Stimulated activated CD8-positive, alpha-beta memory T cell treated with anti-CD3 and anti-CD28 coated beads, Interleukin-4, amount 100 ng/mL, for 24 hours (primary cell): ENCODE results near the gene ICE2.
"Not testable (repeated sequence)": the region's sequence is repeated elsewhere in the genome, so short reads cannot be mapped to it uniquely, and the experiment has no call there.

Source experiments
- DNase-seq: peaks from one replicate; pipeline ENCODE4 v3.0.0-alpha.2; 2020; ENCODE audit warnings: low read depth

ICE2 gene

DNA sequence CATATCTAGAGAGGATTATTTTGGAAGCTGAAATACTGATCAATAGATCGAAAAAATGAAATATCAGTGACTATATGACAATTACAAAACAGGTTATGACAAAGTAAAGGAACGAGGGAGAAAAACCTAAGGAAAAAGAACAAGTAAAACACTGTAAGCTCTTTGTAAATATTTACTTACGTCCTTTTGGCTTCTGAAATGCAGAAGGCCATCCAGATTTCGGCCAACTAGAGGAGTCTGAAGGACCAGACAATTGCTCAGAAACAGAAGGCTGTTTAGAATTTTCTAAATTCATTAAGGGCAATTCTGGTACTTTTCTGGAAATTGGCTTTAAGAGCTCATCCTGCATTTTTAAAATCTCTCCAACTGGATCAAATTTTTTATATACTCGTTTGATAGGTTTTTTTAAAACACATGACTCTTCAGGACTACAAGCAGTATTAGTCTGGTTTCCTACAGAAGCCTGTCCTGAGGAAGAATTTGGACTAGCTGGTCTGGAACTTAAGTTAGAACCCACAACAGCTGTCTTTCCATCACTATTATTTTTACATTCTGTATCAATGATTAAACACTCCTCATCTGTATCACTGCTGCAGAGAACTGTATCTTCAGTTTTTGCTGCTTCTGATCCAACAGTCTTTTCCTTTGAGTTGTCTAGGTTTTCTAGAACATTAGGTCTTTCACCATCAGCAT lies 30.1 kb downstream of the ICE2 start:
- no peak for DNase-seq

DNA sequence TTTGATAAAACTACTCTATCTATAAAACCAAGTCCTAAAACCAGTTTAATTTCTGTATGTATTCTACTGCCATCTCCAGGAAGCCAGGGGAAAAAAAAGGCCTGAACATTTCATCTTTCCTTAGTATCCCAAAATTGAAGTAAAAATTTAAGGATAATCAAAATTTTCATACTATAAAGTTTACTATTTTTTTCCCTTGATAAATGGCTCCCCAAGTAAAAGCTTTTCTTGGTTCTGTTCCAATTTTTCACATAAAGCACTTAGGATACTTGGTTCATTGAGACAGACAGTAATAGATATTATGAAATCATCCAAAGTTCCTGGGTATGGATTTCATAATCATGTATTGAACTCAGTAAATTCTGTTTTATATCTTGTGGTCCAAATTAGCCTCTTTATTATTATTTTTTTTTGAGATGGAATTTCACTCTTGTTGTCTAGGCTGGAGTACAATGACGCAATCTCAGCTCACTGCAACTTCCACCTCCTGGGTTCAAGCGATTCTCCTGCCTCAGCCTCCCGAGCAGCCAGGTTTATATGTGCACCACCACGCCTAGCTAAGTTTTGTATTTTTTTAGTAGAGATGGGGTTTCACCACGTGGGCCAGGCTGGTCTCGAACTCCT lies 34.5 kb downstream of the ICE2 start:
- DNase-seq = no peak

DNA sequence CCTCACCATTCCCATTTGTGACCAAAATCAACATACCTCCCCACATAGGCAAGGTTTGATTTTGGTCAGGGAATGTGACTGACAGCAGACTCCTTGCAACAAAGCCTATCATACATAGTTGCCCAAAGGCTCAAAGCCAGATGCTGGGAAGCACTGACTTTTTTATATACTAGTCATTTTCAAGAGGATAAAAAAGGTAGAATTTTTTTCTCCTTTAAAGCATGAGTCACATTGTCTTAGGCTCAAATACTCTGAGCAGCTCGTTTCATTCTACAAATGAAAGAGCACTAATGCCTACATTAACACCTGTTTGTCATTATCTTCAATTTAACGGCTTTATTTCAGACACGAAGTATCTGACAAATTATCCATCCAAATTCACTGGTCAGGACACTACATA lies 36.2 kb downstream of the ICE2 start:
- no peak for DNase-seq

DNA sequence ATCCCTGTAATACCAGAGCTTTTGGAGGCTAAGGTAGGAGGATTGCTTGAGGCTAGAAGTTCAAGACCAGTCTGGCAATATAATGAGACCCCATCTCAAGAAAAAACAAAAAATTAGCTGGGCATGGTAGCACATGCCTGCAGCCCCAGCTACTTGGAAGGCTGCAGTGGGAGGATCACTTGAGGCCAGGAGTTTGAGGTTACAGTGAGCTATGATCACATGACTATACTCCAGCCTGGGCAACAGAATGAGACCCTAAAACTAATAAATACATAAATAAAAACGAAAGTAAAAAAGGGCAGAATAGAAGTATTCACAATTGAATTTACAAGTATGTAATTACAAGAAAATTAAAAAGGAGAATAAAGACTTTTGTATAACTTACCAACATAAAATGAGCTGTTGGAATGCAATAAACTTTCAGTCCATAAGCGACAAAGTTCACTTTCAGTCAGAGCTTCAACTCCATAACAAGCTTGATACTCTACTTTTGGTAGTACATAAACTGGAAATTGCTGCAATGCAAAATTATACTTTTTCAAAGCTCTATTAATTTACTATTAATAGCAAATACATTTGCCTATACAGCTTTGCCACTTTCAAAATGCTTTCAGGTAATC lies 36.8 kb downstream of the ICE2 start:
- no peak for DNase-seq

DNA sequence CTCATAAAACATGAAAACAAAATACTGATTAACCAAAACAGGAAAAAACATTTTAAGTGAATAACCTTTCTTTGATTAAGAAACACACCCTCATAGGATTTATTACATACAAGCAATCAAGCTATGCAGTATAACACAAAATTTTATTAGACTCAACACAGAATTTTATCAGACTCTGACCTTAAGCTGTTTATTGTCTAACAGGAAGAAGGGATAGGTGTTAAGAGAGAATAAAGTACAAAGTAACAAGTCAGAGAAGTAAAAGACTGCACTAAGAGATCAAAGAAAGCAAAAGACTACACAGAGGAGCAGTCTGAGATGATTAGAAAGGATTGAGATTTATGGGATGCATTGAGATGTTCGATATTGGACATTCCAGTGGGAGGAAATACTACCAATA lies 37.6 kb downstream of the ICE2 start:
- DNase-seq = no peak

DNA sequence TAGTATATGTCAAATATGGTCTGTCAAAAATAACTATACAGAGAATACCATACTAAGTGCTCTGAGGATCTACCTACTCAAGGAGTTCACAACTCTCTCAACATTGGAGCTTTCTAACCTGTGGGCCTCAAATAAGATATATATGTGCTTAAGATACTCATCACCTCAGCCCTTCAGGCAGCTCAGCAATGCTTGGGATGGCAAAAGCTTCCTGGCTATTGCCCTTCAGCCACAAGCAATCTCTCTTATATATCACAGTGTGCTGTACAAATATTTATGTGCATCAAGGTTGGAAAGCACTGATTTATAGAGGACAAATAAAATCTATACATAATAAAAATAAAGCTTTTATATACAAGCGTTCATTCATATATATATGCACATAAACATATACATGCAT lies 40.3 kb downstream of the ICE2 start:
- DNase-seq = no peak

DNA sequence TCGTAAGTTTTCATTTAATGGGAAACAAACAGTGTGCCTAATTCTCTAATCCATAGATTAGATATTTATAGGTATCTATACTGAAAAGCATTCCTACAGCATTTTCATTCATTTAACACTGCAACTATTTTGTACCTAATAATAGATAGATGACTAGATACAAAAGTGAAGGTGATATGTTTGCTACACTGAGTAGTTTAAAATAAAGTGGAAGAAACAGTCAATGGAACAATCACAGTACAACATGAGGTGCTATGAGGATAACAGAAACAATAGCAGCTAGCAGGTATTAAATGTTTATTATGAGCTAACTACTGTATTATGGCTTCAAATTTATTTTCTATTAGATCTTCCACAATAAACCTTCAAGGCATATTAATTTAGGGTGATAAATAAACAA lies 50.0 kb downstream of the ICE2 start:
- no peak for DNase-seq

DNA sequence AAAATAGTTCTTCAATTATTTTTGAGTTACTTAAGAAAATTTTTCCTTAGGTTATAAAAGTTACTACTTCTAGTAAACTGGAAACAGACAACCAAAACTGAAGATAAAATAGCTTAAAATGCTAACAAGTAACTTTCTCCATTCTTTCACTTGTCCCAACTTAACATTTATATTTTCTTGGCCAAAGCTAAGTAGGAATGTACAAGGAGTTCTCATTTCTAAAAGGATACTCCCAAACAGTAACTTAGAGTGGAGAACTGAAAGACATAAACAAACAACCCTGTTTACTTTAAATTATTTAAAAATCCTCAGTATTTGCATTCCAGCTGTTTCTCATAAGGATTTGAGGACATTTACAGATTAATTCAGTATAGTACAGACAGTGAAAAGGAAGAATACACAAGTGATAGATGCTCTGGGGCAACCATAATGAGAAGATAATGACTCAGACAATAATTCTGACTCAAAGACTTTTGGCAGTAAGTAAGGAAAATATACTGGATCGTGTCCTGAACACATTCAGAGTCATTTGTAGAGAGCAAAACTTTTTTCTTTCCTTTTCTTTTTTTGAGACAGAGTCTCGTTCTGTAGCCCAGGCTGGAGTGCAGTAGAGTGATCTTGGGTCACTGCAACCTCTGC lies 52.0 kb downstream of the ICE2 start:
- DNase-seq = no peak

DNA sequence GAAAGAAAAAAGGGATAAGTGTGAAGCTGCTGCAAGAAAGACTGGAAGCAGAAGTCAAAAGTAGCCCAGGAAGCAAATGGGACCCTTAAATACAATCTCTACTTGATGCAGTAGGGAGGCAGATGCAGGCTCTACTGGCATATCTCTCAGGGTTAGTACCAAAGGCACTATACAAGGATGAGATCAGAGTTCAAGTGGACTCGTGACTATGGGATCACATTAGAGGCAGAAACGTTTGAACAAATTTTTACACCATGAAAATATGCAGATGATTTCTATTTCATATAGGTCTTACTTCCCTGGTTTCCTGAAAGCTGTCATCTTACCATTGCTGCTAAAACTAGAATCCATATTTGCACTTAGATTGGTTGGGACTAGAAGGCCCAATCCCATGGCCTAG lies 53.5 kb downstream of the ICE2 start:
- no peak for DNase-seq

DNA sequence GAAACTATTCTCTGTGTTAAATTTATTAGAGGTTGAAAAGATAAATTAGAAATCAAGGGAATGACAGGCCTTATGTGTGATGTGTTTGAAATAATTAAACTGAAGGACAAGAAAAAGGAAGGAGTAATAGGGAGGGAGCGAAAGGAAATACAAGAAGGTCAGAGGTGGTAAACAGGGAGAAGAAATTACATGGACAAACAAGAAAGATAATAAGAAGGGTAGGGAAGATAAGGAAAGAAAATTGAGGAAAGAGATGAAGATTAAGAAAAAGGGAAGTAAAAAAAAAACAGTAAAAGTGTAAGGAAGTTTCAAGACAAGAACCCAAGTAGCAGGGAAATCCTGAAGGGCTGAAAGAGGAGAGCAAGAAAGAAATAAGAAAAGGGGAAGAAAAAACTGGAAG lies 54.9 kb downstream of the ICE2 start:
- DNase-seq = no peak

DNA sequence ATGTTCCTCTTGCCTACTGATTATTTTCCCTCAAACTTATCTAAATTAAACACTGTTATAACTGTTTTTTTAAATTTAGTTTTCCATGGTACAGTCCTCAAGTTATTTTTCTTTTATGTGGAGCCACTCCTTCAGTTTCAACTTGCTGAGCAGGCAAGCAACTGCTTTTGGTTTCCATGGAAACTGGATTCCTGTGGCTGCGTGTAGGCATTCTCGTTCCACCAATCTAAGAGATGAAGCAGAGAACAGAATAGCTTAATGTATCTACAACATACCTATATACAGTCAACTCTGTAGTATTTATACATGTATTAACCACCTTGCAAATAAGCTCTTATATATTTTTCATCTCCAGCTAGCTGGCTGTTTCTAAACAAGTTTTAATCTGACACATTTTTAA lies 55.4 kb downstream of the ICE2 start:
- DNase-seq = no peak

DNA sequence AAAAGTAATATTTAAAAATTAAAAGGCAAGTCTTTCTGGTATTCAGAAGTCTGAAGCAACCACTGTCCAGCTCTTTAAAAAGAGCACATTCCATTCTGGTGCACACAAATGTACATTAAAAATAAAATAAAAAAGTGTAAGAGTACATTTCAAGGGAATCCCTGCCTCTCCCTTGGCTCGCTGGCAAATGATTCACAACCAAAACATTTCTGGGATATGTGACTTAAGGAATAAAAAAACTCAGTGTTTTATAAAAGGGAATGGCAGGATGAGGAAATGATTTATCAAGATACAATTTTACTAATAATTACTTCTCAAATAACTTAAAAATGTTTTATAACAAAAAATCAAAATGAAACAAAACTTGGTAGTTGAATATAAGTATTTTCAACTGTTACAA lies 57.4 kb downstream of the ICE2 start:
- DNase-seq = no peak

DNA sequence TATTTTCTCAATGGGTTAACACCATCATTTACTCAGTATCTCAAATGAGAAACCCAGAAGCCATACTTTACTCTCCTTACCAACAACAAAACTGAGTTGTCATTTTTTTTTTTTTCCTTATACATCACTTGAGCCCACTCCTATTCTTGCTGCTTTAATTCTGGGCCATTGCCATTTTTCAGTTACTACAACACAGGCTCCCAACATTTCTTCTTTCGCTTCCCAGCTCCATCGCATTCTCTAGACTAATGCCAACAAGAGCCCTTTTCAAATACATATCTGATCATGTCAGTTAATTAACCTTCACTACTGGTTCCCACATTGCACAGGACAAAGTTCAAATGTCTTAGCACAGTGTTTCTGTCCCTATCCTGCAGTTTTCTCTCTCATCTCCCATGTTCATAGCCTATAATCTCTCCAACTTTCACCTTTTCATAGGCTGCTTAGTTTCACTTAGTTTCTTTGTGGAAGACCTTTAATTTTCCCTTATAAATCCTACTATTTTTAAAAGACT lies 58.7 kb downstream of the ICE2 start:
- DNase-seq = no peak

DNA sequence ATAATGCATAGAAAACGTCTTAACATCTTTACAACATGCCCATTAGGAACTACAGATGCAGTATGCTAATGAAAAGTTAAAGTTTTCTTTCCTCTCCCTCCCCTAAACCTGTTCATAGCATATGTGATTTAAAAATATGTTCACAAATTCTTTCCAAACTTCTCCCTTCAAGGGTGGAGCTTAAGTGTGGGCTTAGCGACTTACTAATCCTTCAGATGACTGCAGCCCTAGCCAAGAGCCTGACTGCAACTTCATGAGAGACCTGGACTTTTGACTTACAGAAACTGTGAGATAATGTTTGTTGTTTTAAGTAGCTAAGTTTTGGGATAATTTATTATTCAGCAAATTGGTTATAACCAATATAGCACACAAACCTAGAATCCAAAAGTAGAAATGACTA lies 59.2 kb downstream of the ICE2 start:
- no peak for DNase-seq

DNA sequence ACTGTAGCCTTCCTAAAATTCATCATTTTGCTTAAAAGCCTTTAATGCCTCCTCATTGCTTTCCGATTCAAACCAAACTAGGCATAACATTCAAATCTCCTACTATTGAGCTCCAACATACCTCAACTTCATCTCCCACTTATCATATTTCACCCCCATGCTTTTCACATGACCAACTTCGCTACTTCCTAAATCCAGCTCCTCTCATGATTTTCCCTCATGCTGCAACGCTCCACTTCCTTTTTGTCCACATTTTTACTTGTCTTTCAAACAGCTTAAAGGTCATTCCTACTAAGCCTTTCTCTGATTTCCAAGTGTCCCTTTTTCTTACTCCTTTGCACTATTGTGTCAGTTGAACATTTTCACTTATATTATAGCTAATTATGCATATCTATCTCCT lies 60.8 kb downstream of the ICE2 start:
- DNase-seq = no peak

DNA sequence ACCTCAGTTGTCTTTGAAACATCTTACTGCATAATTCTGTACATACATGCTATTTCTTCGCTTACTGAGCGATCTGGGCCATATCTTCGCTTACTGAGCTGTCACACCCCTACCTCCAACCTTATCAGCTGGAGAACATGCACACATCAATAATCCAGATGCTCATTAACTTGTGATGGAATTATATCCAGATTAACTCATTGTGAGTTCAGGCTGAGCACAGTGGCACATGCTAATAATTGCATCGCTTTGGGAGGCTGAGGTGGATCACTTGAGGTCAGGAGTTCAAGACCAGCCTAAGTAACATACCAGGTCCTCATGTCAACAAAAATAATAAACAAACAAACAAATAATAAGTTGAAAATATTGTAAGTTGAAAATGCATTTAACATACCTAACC lies 61.8 kb downstream of the ICE2 start:
- DNase-seq = no peak

DNA sequence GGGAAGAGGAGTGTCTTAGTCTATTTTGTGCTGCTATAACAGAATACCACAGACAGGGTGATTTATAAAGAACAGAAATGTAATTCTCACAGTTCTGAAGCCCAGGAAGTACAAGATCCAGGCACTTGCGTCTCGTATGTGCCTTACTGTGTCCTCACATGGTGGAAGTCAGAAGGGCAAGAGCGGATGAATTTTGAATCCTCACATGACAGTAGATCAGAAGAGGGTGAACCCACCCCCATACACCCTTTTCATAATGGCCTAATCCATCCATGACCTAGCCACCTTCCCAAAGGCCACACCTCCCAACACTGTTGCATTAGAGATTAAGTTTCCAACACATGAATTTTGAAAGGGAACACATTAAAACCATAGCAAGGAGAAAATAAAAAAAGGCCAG lies 62.5 kb downstream of the ICE2 start:
- DNase-seq = no peak

DNA sequence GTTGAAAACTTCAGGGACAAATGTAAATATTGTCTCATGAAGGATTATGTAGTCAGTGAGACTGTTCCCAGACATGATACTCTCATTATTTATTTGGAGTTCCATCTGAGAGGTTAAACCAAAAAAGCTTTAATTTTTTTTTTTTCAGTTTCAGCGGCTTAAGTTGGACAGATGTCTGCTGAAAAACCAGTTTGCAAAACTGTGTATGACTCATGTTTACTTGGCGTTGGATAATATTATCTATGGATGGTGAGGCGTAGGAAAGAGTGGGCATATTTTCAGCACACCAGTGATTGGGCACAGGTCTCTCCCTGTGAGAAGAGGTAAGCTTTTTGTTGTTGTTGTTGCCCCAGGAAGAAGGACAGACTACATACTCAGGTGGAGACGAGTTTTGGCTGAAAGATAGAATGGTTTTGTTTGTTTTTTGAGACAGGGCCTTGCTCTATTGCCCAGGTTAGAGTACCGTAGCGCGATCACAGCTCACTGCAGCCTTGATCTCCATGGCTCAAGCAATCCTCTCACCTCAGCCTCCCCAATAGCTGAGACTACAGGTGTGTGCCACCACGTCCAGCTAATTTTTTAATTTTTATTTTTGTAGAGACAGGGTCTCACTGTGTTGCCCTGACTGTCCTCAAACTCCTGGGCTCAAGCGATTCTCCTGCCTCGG lies 64.8 kb downstream of the ICE2 start:
- DNase-seq = no peak

DNA sequence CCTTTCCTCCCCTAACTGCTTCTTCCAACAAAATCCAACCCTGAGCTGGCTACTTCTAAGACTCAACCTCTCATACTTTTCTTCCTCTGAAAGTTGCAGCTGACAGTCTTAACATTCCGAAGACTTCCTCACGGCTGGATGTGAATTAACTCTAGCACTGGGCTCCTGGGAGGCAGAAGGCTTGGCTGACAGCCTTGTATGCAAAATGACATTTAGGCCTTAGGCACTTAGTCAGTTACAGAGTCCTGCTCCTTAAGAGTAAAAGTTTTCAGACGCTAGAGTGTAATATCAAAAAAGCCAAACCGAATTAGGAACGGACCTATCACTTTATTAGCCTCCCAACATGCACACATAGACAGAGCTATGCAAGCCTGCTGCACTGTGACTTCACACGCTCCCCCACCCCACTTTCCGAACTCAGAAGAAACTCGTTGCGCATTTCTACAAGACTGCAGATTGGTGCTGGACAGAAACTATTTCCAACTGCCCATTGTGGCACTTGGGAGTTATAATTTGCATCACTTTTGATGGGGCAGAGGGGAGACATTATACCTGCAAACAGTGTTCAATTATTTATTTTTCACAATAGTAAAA lies 65.6 kb downstream of the ICE2 start:
- DNase-seq = no peak

DNA sequence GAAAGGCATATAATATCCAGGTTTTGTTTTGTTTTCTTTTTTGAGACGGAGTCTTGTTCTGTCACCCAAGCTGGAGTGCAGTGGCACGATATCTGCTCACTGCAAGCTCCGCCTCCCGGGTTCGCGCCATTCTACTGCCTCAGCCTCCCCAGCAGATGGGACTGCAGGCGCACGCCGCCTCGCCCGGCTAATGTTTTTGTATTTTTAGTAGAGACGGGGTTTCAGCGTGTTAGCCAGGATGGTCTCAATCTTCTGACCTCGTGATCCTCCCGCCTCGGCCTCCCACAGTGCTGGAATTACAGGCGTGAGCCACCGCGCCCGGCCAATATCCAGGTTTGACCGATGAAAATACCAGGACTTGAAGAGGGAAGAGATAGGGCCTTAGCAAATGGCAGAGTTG lies 66.1 kb downstream of the ICE2 start:
- DNase-seq = not testable (repeated sequence)

DNA sequence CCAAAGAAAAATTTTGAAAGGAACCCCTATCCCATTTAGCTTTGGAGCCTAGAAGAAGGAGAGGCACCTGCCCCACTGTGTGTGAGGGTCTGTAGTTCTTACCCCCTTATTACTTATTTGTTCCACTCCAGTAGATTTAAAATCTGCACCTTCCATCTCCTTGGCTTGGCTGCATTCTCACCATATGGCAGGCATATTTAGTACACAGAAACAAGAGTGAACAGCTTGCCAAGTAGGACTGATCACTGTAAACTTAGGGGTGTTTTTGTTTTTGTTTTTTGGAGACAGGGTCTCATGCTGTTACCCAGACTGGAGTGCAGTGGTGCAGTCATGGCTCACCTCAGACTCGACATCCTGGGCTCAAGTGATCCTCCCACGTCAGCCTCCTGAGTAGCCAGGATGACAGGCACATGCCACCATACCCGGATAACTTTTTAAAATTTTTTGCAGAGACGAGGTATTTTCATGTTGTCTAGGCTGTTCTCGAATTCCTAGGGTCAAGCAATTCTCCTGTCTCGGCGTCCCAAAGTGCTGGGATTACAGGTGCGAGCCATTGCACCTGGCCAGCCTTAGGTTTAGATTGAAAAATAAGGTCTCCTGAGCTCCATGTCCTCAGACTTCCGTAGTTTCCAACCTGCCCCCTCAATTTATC lies 67.0 kb downstream of the ICE2 start:
- DNase-seq = no peak

DNA sequence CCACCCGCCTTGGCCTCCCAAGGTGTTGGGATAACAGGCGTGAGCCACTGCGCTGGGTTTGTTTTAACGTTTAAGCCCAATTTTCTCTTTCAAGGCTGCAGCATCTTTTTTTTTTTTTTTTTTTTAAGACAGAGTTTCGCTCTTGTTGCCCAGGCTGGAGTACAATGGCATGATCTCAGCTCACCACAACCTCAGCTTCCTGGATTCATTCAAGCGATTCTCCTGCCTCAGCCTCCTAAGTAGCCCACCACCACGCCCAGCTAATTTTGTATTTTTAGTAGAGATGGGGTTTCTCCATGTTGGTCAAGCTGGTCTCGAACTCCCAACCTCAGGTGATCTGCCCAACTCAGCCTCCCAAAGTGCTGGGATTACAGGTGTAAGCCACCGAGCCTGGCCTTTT lies 68.6 kb downstream of the ICE2 start:
- DNase-seq = not testable (repeated sequence)
